Hepatic stellate cell (primary cell): ENCODE results near the gene MAST4.

Experiments used
- DNase-seq: peaks from one replicate; pipeline ENCODE4 v3.0.0; 2011; ENCODE audit warnings: low spot score

Gene MAST4

DNA sequence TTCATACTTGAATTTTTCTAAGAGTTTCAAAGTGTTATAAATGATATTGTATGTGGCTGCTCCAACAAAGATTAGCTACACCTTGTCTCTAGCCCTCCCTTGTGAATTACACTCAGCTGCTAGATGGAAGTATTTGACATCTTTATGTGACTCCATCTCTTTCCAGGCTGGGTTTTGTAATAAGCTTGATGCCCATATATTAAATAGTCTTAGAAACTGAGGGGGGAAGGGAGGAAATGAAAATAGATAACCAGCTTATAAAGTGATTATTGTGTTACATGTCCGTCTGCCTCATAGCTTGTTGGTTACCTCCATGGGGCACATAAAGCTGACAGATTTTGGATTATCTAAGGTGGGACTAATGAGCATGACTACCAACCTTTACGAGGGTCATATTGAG, 537.0 kb downstream of the MAST4 start:
- DNase-seq: no peak

DNA sequence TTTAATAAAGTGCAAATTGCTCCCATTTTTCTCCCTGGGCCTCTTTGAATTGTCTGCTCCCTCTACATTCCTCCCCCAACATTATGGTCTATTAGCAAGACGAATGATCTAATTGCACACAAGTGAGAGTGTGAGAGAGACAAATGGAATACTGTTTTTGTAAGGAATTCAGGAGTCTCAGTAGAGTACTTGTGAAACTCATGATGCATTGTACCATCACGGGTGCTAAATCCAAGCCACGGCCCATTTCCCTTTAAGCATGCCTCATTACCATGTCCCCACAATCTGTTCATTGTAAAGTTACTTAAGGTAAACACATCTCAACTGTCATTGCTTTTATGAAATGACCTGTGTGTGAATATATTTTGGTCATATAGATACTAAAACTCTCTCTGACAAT, 537.6 kb downstream of the MAST4 start:
- no peak for DNase-seq

DNA sequence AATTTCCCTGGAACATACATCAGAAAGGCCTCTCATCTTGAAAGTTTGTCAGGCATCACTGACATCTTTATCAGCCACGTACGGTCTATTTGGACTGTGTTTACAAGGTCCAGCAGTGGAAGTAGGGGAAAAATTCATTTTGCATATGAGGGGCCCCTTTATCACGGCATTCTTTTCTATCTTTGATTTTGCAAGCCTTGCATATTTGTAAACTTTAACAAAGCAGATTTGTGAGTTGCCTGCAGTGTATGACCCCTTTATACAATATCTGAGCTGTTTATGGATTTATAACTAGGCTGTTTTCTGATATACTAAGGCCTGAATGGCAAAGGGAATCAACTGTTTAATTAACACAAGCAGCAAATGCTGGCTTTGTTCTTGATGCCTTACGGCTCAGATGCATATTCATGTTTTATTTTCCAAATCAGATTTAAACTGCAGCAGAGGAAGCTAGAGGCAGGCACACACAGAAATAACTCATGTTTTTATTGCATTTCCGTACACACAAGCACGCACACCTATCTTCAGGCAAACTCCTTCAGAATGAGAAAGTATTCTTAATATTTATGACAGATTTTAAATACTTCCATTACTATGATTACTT, 539.3 kb downstream of the MAST4 start:
- DNase-seq: no peak

DNA sequence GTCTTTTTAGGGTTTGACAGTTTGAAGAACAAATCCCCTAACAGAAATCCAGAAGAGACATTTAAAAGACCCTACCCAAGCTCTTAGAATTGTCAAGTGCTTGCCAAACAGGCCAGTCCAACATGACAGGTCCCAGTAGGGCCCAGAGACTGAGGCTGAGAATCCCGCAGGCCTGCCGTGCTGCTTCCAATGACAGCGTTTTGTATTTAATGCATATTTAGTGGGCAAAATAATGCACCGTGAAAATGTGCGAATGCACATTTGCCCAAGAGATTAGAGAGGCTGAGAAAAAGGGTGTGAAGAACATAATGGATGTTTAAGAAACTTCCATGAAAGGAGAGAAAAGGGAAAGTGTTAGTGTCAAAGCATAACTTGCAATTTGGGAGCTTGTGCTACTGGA, 542.8 kb downstream of the MAST4 start:
- no peak for DNase-seq

DNA sequence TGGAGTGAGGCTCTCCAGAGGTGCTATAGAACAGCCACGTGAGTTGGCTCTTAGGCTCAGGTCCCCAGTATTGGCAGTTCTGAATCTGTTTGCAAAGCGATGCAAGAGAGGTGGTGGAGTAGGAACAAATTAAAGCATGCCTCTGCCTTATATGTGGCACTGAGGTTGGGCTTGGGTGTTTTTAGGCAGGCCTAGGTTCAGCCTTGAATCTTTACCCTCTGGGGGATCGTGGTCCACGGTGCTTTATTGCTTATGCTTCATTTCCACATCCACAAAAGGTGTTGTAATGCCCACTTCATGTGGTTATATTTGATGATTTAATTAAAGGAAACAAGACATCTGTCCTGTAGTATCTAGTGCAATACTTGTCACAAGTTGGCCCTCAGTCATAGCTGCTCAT, 544.2 kb downstream of the MAST4 start:
- DNase-seq: no peak

GRCh38 chr5:67141644-67142043, 545.5 kb downstream of the MAST4 start:
- DNase-seq: no peak

- no peak for DNase-seq
Observed at GRCh38 chr5:67142816-67143215, 546.6 kb downstream of the MAST4 start.

- no peak for DNase-seq
Observed at GRCh38 chr5:67143549-67143948, 547.4 kb downstream of the MAST4 start.

- no peak for DNase-seq
Observed at GRCh38 chr5:67144183-67144639, 548.0 kb downstream of the MAST4 start.

- DNase-seq: no peak
Observed at GRCh38 chr5:67146574-67146973, 550.4 kb downstream of the MAST4 start.

- DNase-seq: no peak
Observed at GRCh38 chr5:67146981-67147380, 550.8 kb downstream of the MAST4 start.

GRCh38 chr5:67147760-67148159, 551.6 kb downstream of the MAST4 start:
- no peak for DNase-seq

GRCh38 chr5:67149057-67149950, 553.1 kb downstream of the MAST4 start:
- no peak for DNase-seq

GRCh38 chr5:67149951-67150523, 553.8 kb downstream of the MAST4 start:
- peak; percentile 50 for DNase-seq

- no peak for DNase-seq
Observed at GRCh38 chr5:67152400-67152799, 556.2 kb downstream of the MAST4 start.

DNA sequence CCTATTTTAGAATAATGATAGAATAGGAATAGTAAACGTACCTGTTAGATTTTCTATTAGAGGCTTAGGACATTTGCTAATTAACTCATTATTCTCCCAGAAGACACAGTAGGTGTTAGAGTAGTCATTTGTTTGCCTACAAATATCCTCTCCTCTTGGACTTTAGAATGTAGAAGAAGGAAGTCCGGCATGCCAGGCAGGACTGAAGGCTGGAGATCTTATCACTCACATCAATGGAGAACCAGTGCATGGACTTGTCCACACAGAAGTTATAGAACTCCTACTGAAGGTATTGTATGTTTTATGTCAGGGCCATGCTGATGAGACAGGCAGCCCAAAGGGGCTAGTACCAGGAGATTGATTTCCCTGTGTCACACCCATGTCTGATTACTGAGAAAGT, 557.1 kb downstream of the MAST4 start:
- DNase-seq: no peak

DNA sequence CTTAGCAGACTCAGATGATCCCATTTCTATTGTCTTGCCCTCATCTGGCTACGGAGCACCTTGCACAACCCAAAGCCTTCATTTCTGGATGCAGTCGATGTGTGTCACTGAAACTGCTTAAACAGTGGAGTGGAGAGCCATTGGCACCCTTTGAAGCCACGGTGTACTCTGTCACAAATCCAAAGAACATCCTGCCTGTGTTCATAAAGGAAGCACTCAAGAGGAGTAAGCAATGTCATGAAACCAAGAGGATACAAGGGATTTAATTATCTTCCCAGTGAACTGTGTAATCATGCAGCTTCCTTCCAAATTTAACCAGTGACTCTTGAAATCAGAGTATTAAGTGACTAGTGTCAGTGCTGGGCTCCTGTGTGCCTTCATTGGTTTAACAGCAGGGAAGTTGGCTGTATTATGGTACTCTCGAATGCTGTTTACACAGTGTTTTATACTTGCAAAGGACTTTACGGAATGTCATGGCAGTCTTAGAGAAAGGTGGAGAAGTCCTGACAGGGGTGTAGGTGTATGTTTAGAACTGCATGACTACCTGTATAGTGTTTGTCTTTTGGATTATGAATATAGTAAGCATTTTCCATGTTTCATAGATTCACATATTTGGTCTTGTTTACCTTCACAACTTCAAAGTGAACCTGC, 558.5 kb downstream of the MAST4 start:
- no peak for DNase-seq

GRCh38 chr5:67156976-67157583, 560.9 kb downstream of the MAST4 start:
- DNase-seq: no peak

DNA sequence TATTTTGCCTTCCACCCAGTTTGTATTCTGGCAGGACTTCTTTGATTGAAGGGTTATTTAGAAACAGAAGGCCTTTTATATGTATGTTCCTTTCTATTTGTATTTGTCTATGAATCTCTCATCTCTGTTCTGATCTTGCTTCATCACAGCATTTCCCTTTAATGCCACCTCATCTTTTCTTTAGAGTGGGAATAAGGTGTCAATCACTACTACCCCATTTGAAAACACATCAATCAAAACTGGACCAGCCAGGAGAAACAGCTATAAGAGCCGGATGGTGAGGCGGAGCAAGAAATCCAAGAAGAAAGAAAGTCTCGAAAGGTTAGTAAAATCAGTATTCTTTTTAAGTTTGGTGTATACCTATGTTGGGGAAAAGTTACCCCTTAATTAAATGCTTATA, 564.1 kb downstream of the MAST4 start:
- DNase-seq: no peak

GRCh38 chr5:67160985-67161384, 564.8 kb downstream of the MAST4 start:
- DNase-seq: peak; percentile 84

DNA sequence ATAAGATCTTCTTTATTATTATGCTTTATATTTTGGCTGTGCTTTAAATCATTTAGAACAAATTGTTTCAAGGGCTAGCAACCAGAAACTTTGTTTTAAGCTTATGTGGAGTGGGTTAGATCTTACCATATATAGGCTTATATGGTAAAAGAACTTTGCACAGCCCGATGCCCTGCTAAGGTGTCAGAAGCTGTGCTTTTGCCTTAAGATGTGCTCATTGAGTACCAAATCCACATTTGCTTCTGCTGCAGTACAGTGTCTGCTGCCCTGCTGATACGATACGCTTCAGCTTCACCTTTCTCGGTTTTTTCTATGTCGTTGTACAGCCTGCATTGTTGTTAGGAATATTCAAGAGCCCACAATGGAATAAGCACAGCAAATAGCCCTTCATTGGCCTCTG, 565.6 kb downstream of the MAST4 start:
- DNase-seq: no peak

DNA sequence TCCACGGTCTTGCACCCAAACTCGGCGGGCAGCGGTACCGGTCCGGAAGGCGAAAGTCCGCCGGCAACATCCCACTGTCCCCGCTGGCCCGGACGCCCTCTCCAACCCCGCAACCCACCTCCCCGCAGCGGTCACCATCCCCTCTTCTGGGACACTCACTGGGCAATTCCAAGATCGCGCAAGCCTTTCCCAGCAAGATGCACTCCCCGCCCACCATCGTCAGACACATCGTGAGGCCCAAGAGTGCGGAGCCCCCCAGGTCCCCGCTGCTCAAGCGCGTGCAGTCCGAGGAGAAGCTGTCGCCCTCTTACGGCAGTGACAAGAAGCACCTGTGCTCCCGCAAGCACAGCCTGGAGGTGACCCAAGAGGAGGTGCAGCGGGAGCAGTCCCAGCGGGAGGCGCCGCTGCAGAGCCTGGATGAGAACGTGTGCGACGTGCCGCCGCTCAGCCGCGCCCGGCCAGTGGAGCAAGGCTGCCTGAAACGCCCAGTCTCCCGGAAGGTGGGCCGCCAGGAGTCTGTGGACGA, 567.1 kb downstream of the MAST4 start:
- no peak for DNase-seq
